Natural killer cell (primary cell): ENCODE data around the gene IFITM10. TPM values are rescaled to one million over a fixed set of nuclear protein-coding genes. Genes with fewer than 3 reads are reported as not detected.
A peak's percentile ranks its signal among the peaks of the same experiment; 100 is the strongest.

Source experiments
- ATAC-seq, 3 donors: fragments of 150-1000 bp in 2 of 3; fragments of 200-7000 bp in 1 of 3; cut with Tn5 transposase; 1 replicate in 1 of 3; 2 replicates in 2 of 3; pipeline ENCODE4 v1.10.0; 2021; ENCODE audit warnings: mild to moderate bottlenecking in 2 of 3, moderate library complexity in 2 of 3
- DNase-seq, 2 donors: peaks; one replicate each; pipeline versions ENCODE4 v3.0.0 to v3.0.0-alpha.2; 2013 to 2021; ENCODE audit warnings: mixed read lengths in 1 of 2
- H3K27ac ChIP-seq: one replicate; pipeline ENCODE4 v1.5.1; 2013; ENCODE audit warnings: mild to moderate bottlenecking, low read length
- H3K27me3 ChIP-seq: one replicate; pipeline ENCODE4 v1.6.1; 2013; ENCODE audit warnings: low read length; ENCODE audit not compliant: control insufficient read depth, insufficient read depth
- H3K36me3 ChIP-seq: one replicate; pipeline ENCODE4 v1.6.1; 2013; ENCODE audit warnings: low read length; ENCODE audit not compliant: control insufficient read depth, insufficient read depth
- H3K4me1 ChIP-seq: one replicate; pipeline ENCODE4 v1.6.1; 2013; ENCODE audit warnings: low read length; ENCODE audit not compliant: control insufficient read depth, insufficient read depth
- H3K4me3 ChIP-seq: one replicate; pipeline ENCODE4 v1.5.1; 2013; ENCODE audit warnings: low read length
- H3K9me3 ChIP-seq: one replicate; pipeline ENCODE4 v1.6.1; 2013; ENCODE audit warnings: low read length; ENCODE audit not compliant: control insufficient read depth, insufficient read depth
- H3K27ac Mint-ChIP-seq, 2 donors: one replicate each; pipeline ENCODE4 v1.8.0; 2022; ENCODE audit warnings: mild to moderate bottlenecking in 2 of 2, mixed read lengths in 2 of 2, moderate library complexity in 1 of 2
- H3K27me3 Mint-ChIP-seq, 2 donors: one replicate each; pipeline ENCODE4 v1.8.0; 2022; ENCODE audit warnings: low read depth in 2 of 2, mixed read lengths in 2 of 2
- H3K36me3 Mint-ChIP-seq: one replicate; pipeline ENCODE4 v1.8.0; 2022; ENCODE audit warnings: mixed read lengths
- H3K4me1 Mint-ChIP-seq, 2 donors: one replicate each; pipeline ENCODE4 v1.8.0; 2022; ENCODE audit warnings: mixed read lengths in 2 of 2
- H3K4me3 Mint-ChIP-seq: one replicate; pipeline ENCODE4 v1.8.0; 2022; ENCODE audit warnings: mild to moderate bottlenecking, moderate library complexity, mixed read lengths
- H3K9me3 Mint-ChIP-seq, 2 donors: one replicate each; pipeline ENCODE4 v1.8.0; 2022; ENCODE audit warnings: mixed read lengths in 2 of 2
- CTCF ChIP-seq: fragments of 200-600 bp; IDR thresholded peaks from one replicate; pipeline ENCODE4 v1.8.0; 2022; ENCODE audit warnings: antibody characterized with exemption
- WGBS: methylation state at CpG from one replicate; pipeline ENCODE4 v1.1.7; 2013; ENCODE audit warnings: missing lambda C conversion rate; ENCODE audit not compliant: insufficient coverage; 5-methylcytosine and 5-hydroxymethylcytosine counted together
- intact Hi-C: fragments of 100-400 bp; cut with micrococcal nuclease; formaldehyde crosslinking; loops from one replicate; pipeline ENCODE4 v1.14.2; 2022
- total RNA-seq, 4 donors: library from RNA; stranded (reverse); fragments of 120-200 nt in 1 of 4; gene quantifications; one replicate each; pipeline versions ENCODE4 v1.2.3 to v1.2.4, GENCODE V29; 2013 to 2022

The IFITM10 gene
- total RNA-seq, 3 donors from 2014 or later (not counting 1 experiment from before 2014, with no cell fraction given) = 5.5 to 8.1 (median 6.5) TPM

GRCh38 chr11:1694064-1694845 is 56.1 kb downstream of the IFITM10 start:
- Histone ChIP-seq H3K27ac (no peak overlapping the region), H3K9me3 (no peaks in the 10 kb centered on the region), H3K27me3 (peaks cover 10% of the 10 kb centered on the region), H3K36me3 (no peaks in the 10 kb centered on the region), H3K4me3 (no peak overlapping the region), H3K4me1 (peaks cover 40% of the 10 kb centered on the region)
- H3K27ac Mint-ChIP-seq = no peak overlapping the region
- H3K9me3 Mint-ChIP-seq = no peaks in the 10 kb centered on the region
- no peak overlapping the region for H3K4me3 Mint-ChIP-seq
- TF ChIP-seq CTCF = peak; percentile 77
- H3K27me3 Mint-ChIP-seq = peaks cover 18 to 20% of the 10 kb centered on the region in 2 donors
- intact Hi-C loops = loop anchor here (1.0 to 2.0 kb wide), 3 partner anchors 41 to 138 kb away; no protein-coding TSS in a partner anchor
- peak; percentile 85 to 90 for DNase-seq
- H3K36me3 Mint-ChIP-seq = no peaks in the 10 kb centered on the region
- peak; percentile 68 to 86 (median 82) for ATAC-seq
- peaks cover 30 to 33% of the 10 kb centered on the region in 2 donors for H3K4me1 Mint-ChIP-seq
- WGBS = 50% methylated on average over 45 of the region's 45 CpGs

- DNase-seq (peak; percentile 69 to 78), ATAC-seq (peak in 1 of 3 donors; percentile 24)
- H3K9me3 ChIP-seq = no peaks in the 10 kb centered on the region
- peak overlapping the region; percentile 69 for H3K4me3 Mint-ChIP-seq
- peaks cover 48% of the 10 kb centered on the region for H3K4me1 ChIP-seq
- H3K27ac ChIP-seq = no peak overlapping the region
- WGBS = 10% methylated on average over 37 of the region's 37 CpGs
- H3K27me3 Mint-ChIP-seq = peaks cover 19 to 27% of the 10 kb centered on the region in 2 donors
- H3K27ac Mint-ChIP-seq = peak overlapping the region in 1 of 2 donors; percentile 52
- no peaks in the 10 kb centered on the region for H3K36me3 Mint-ChIP-seq
- no peaks in the 10 kb centered on the region for H3K36me3 ChIP-seq
- peak; percentile 84 for TF ChIP-seq CTCF
- peak overlapping the region; percentile 10 for H3K4me3 ChIP-seq
- intact Hi-C loops = loop anchor here (1.0 to 2.0 kb wide), 4 partner anchors 41 to 457 kb away; no protein-coding TSS in a partner anchor
- peaks cover 10% of the 10 kb centered on the region for H3K27me3 ChIP-seq
- H3K9me3 Mint-ChIP-seq = no peaks in the 10 kb centered on the region
- peaks cover 35 to 37% of the 10 kb centered on the region in 2 donors for H3K4me1 Mint-ChIP-seq
These were observed 56.9 kb downstream of the IFITM10 start for GRCh38 chr11:1693327-1694063.

GRCh38 chr11:1692708-1693326 is 57.6 kb downstream of the IFITM10 start:
- Histone ChIP-seq H3K36me3 (no peaks in the 10 kb centered on the region), H3K9me3 (no peaks in the 10 kb centered on the region), H3K4me1 (peaks cover 52% of the 10 kb centered on the region), H3K27ac (no peak overlapping the region), H3K4me3 (no peak overlapping the region), H3K27me3 (peaks cover 10% of the 10 kb centered on the region)
- Mint-ChIP-seq H3K4me1 (peaks cover 36 to 40% of the 10 kb centered on the region in 2 donors), H3K4me3 (peak overlapping the region; percentile 69), H3K27ac (peak overlapping the region in 1 of 2 donors; percentile 52), H3K9me3 (no peaks in the 10 kb centered on the region), H3K27me3 (peaks cover 18 to 30% of the 10 kb centered on the region in 2 donors), H3K36me3 (no peaks in the 10 kb centered on the region)
- ATAC-seq = no peak
- no peak for DNase-seq
- WGBS = 52% methylated on average over 20 of the region's 20 CpGs
- TF ChIP-seq CTCF = no peak
- intact Hi-C loops = loop anchor here (2.0 kb wide), 1 partner anchor 458 kb away; no protein-coding TSS in a partner anchor
